Activated naive CD4-positive, alpha-beta T cell treated with anti-CD3 and anti-CD28 coated beads for 36 hours (primary cell): ENCODE results near the gene PAX8. TPM values are rescaled to one million over a fixed set of nuclear protein-coding genes. Genes with fewer than 3 reads are reported as not detected.

Experiments
- CTCF ChIA-PET: fragments of 350-600 bp; sonication (Branson Sonifier 250); formaldehyde crosslinking; loops from one replicate; lab custom pipeline; 2021; ENCODE audit warnings: antibody characterized with exemption; lab: Charles Lee
- DNase-seq: peaks from one replicate; pipeline ENCODE4 v3.0.0-alpha.2; 2020
- H3K27ac Mint-ChIP-seq: one replicate; pipeline ENCODE4 v1.8.0; 2021; ENCODE audit warnings: mild to moderate bottlenecking, mixed read lengths
- H3K27me3 Mint-ChIP-seq: one replicate; pipeline ENCODE4 v1.8.0; 2021; ENCODE audit warnings: low read depth, mixed read lengths
- H3K36me3 Mint-ChIP-seq: one replicate; pipeline ENCODE4 v1.8.0; 2021; ENCODE audit warnings: low read depth, mixed read lengths
- H3K4me1 Mint-ChIP-seq: one replicate; pipeline ENCODE4 v1.8.0; 2021; ENCODE audit warnings: low read depth, mixed read lengths
- H3K4me3 Mint-ChIP-seq: one replicate; pipeline ENCODE4 v1.8.0; 2021; ENCODE audit warnings: mild to moderate bottlenecking, moderate library complexity, mixed read lengths
- H3K9me3 Mint-ChIP-seq: one replicate; pipeline ENCODE4 v1.8.0; 2021; ENCODE audit warnings: mixed read lengths
- intact Hi-C: fragments of 100-400 bp; cut with micrococcal nuclease; formaldehyde crosslinking; loops from one replicate; pipeline ENCODE4 v1.15.1; 2023
- total RNA-seq, 2 experiments: library from RNA; stranded (reverse); gene quantifications; one replicate each; pipeline ENCODE4 v1.2.3, GENCODE V29; 2021

PAX8 gene
- total RNA-seq, 2 experiments from 2014 or later, result 2.0 to 2.8 TPM

- intact Hi-C loops, result no loop called here
- Mint-ChIP-seq H3K36me3 (no peaks in the 10 kb centered on the region), H3K9me3 (no peaks in the 10 kb centered on the region), H3K4me3 (no peak overlapping the region), H3K4me1 (peaks cover 12% of the 10 kb centered on the region), H3K27me3 (no peaks in the 10 kb centered on the region), H3K27ac (no peak overlapping the region)
- CTCF ChIA-PET, result interaction anchor here (0.7 to 1.9 kb wide), 7 partner anchors 9 to 77 kb away, joined by 3 to 7 read pairs (median 4); no protein-coding TSS in a partner anchor
- no peak for DNase-seq
Observed at GRCh38 chr2:113213061-113213930, 65.4 kb downstream of the PAX8 start.

- H3K36me3 Mint-ChIP-seq, result no peaks in the 10 kb centered on the region
- no peak for DNase-seq
- intact Hi-C loops, result no loop called here
- no peaks in the 10 kb centered on the region for H3K27me3 Mint-ChIP-seq
- H3K9me3 Mint-ChIP-seq, result no peaks in the 10 kb centered on the region
- H3K4me3 Mint-ChIP-seq, result no peak overlapping the region
- peaks cover 4% of the 10 kb centered on the region for H3K4me1 Mint-ChIP-seq
- CTCF ChIA-PET, result interaction anchor here (0.7 to 1.9 kb wide), 8 partner anchors 8 to 77 kb away, joined by 3 to 7 read pairs (median 4); no protein-coding TSS in a partner anchor
- H3K27ac Mint-ChIP-seq, result no peak overlapping the region
Observed at GRCh38 chr2:113212245-113213060, 66.3 kb downstream of the PAX8 start.

GRCh38 chr2:113211226-113212105, 67.3 kb downstream of the PAX8 start:
- CTCF ChIA-PET, result interaction anchor here (0.6 to 1.5 kb wide), 4 partner anchors 9 to 159 kb away, joined by 3 to 5 read pairs (median 4); no protein-coding TSS in a partner anchor
- DNase-seq, result no peak
- Mint-ChIP-seq H3K4me3 (no peak overlapping the region), H3K36me3 (no peaks in the 10 kb centered on the region), H3K4me1 (no peaks in the 10 kb centered on the region), H3K9me3 (no peaks in the 10 kb centered on the region), H3K27me3 (no peaks in the 10 kb centered on the region), H3K27ac (no peak overlapping the region)
- intact Hi-C loops, result no loop called here

GRCh38 chr2:113209646-113210171, 69.0 kb downstream of the PAX8 start:
- no peak overlapping the region for H3K4me3 Mint-ChIP-seq
- H3K36me3 Mint-ChIP-seq, result no peaks in the 10 kb centered on the region
- H3K4me1 Mint-ChIP-seq, result peaks cover 4% of the 10 kb centered on the region
- intact Hi-C loops, result no loop called here
- DNase-seq, result no peak
- CTCF ChIA-PET, result no interaction called here
- no peaks in the 10 kb centered on the region for H3K9me3 Mint-ChIP-seq
- no peaks in the 10 kb centered on the region for H3K27me3 Mint-ChIP-seq
- H3K27ac Mint-ChIP-seq, result no peak overlapping the region

GRCh38 chr2:113209011-113209645, 69.6 kb downstream of the PAX8 start:
- intact Hi-C loops, result no loop called here
- no peaks in the 10 kb centered on the region for H3K36me3 Mint-ChIP-seq
- DNase-seq, result no peak
- CTCF ChIA-PET, result interaction anchor here (0.6 to 0.9 kb wide), 3 partner anchors 27 to 161 kb away, joined by 3 to 4 read pairs (median 3); no protein-coding TSS in a partner anchor
- H3K27ac Mint-ChIP-seq, result no peak overlapping the region
- H3K27me3 Mint-ChIP-seq, result no peaks in the 10 kb centered on the region
- peaks cover 10% of the 10 kb centered on the region for H3K4me1 Mint-ChIP-seq
- no peak overlapping the region for H3K4me3 Mint-ChIP-seq
- no peaks in the 10 kb centered on the region for H3K9me3 Mint-ChIP-seq

- intact Hi-C loops, result no loop called here
- Mint-ChIP-seq H3K36me3 (peaks cover 3% of the 10 kb centered on the region), H3K27me3 (no peaks in the 10 kb centered on the region), H3K9me3 (no peaks in the 10 kb centered on the region), H3K4me3 (no peak overlapping the region), H3K27ac (no peak overlapping the region), H3K4me1 (peaks cover 13% of the 10 kb centered on the region)
- no peak for DNase-seq
- CTCF ChIA-PET, result interaction anchor here (0.9 kb wide), 1 partner anchor 162 kb away, joined by 3 read pairs; no protein-coding TSS in a partner anchor
Observed at GRCh38 chr2:113208396-113208795, 70.3 kb downstream of the PAX8 start.

- intact Hi-C loops, result no loop called here
- no peak for DNase-seq
- Mint-ChIP-seq H3K9me3 (no peaks in the 10 kb centered on the region), H3K4me1 (peaks cover 13% of the 10 kb centered on the region), H3K27ac (no peak overlapping the region), H3K36me3 (peaks cover 6% of the 10 kb centered on the region), H3K27me3 (no peaks in the 10 kb centered on the region), H3K4me3 (no peak overlapping the region)
- CTCF ChIA-PET, result interaction anchor here (0.5 to 5.8 kb wide), 8 partner anchors 10 to 183 kb away, joined by 3 to 63 read pairs (median 3); no protein-coding TSS in a partner anchor
Observed at GRCh38 chr2:113207021-113207420, 71.7 kb downstream of the PAX8 start.

GRCh38 chr2:113206251-113206650, 72.5 kb downstream of the PAX8 start:
- DNase-seq, result no peak
- H3K27me3 Mint-ChIP-seq, result no peaks in the 10 kb centered on the region
- intact Hi-C loops, result no loop called here
- peak overlapping the region; percentile 7 for H3K27ac Mint-ChIP-seq
- H3K4me1 Mint-ChIP-seq, result peaks cover 13% of the 10 kb centered on the region
- CTCF ChIA-PET, result interaction anchor here (0.7 to 5.8 kb wide), 6 partner anchors 9 to 184 kb away, joined by 3 to 63 read pairs (median 6); no protein-coding TSS in a partner anchor
- peaks cover 6% of the 10 kb centered on the region for H3K36me3 Mint-ChIP-seq
- no peak overlapping the region for H3K4me3 Mint-ChIP-seq
- H3K9me3 Mint-ChIP-seq, result no peaks in the 10 kb centered on the region

- H3K27ac Mint-ChIP-seq, result peak overlapping the region; percentile 82
- intact Hi-C loops, result loop anchor here (1.0 to 5.0 kb wide), 4 partner anchors 31 to 188 kb away; no protein-coding TSS in a partner anchor
- H3K36me3 Mint-ChIP-seq, result peaks cover 18% of the 10 kb centered on the region
Observed at GRCh38 chr2:113203901-113204519, 74.7 kb downstream of the PAX8 start.

GRCh38 chr2:113203217-113203530, 75.5 kb downstream of the PAX8 start:
- CTCF ChIA-PET, result interaction anchor here (0.7 to 5.8 kb wide), 12 partner anchors 9 to 168 kb away, joined by 3 to 63 read pairs (median 6); no protein-coding TSS in a partner anchor
- Mint-ChIP-seq H3K36me3 (peaks cover 20% of the 10 kb centered on the region), H3K4me1 (peaks cover 15% of the 10 kb centered on the region), H3K4me3 (no peak overlapping the region), H3K27me3 (no peaks in the 10 kb centered on the region), H3K9me3 (no peaks in the 10 kb centered on the region), H3K27ac (peak overlapping the region; percentile 59)
- intact Hi-C loops, result loop anchor here (5.0 kb wide), 1 partner anchor 189 kb away; no protein-coding TSS in a partner anchor
- no peak for DNase-seq

More at GRCh38 chr2:113203901-113204519, 74.7 kb downstream of the PAX8 start:
- Mint-ChIP-seq H3K4me1 (peaks cover 15% of the 10 kb centered on the region), H3K9me3 (no peaks in the 10 kb centered on the region), H3K4me3 (no peak overlapping the region), H3K27me3 (no peaks in the 10 kb centered on the region)
- peak; percentile 87 for DNase-seq
- CTCF ChIA-PET, result interaction anchor here (0.6 to 5.8 kb wide), 37 partner anchors 10 to 641 kb away, joined by 3 to 63 read pairs (median 6); partner anchors contain the start of genes IL36B and PSD4
